Cardiac fibroblast (primary cell): ENCODE data around the gene TRAF5.

ENCODE experiments used
- DNase-seq, 2 donors: peaks; one replicate each; pipeline versions ENCODE4 v3.0.0 to v3.0.0-alpha.2; 2010; ENCODE audit warnings: low read depth in 2 of 2
- H3K4me3 ChIP-seq, 2 donors: replicated peaks in 1 of 2; 1 replicate in 1 of 2; 2 replicates in 1 of 2; pipeline ENCODE4 v1.5.1; 2011; ENCODE audit warnings: low read depth in 2 of 2, low read length in 2 of 2, mild to moderate bottlenecking in 2 of 2, moderate library complexity in 1 of 2
- CTCF ChIP-seq: IDR thresholded peaks from one replicate; pipeline ENCODE4 v1.5.1; 2011; ENCODE audit warnings: low read depth, mild to moderate bottlenecking, low read length, inconsistent platforms

TRAF5 gene

GRCh38 chr1:211332830-211333229, 6.2 kb downstream of the TRAF5 start:
- H3K4me3 ChIP-seq = no peak overlapping the region
- DNase-seq = peak; percentile 32 to 40
- no peak for TF ChIP-seq CTCF

- no peak overlapping the region for H3K4me3 ChIP-seq
- TF ChIP-seq CTCF = no peak
- DNase-seq = peak in 1 of 2 donors; percentile 44
Measured at GRCh38 chr1:211333906-211334305, 7.3 kb downstream of the TRAF5 start.

GRCh38 chr1:211334986-211335385, 8.4 kb downstream of the TRAF5 start:
- no peak for TF ChIP-seq CTCF
- no peak overlapping the region for H3K4me3 ChIP-seq
- DNase-seq = peak in 1 of 2 donors; percentile 33

- no peak for TF ChIP-seq CTCF
- DNase-seq = no peak
Measured at GRCh38 chr1:211335522-211336157, 9.0 kb downstream of the TRAF5 start.

GRCh38 chr1:211336161-211336560, 9.5 kb downstream of the TRAF5 start:
- TF ChIP-seq CTCF = no peak
- no peak overlapping the region for H3K4me3 ChIP-seq
- no peak for DNase-seq

More at GRCh38 chr1:211335522-211336157, 9.0 kb downstream of the TRAF5 start:
- no peak overlapping the region for H3K4me3 ChIP-seq

- no peak overlapping the region for H3K4me3 ChIP-seq
- no peak for TF ChIP-seq CTCF
- no peak for DNase-seq
Measured at GRCh38 chr1:211336775-211337174, 10.1 kb downstream of the TRAF5 start.
